Transverse colon (tissue), 4 donors: ENCODE data around the gene CXCL12.

Source experiments
- EP300 ChIP-seq: sonication (generic); formaldehyde crosslinking; IDR thresholded peaks from one replicate; pipeline ENCODE4 v1.6.1; 2017; ENCODE audit warnings: antibody characterized with exemption, low read depth
- POLR2A ChIP-seq: fragments of 450-650 bp; IDR thresholded peaks from one replicate; pipeline ENCODE4 v1.6.1; 2016; ENCODE audit warnings: antibody characterized with exemption, mild to moderate bottlenecking, moderate library complexity
- POLR2AphosphoS5 ChIP-seq, 3 donors: sonication (generic); formaldehyde crosslinking; IDR thresholded peaks; one replicate each; pipeline ENCODE4 v1.6.1; 2016; ENCODE audit warnings: antibody characterized with exemption in 3 of 3
- TF ChIP-seq, protein P1 (sequence below), 5 experiments: fragments of 200-600 bp in 3 of 5; fragments of 450-650 bp in 2 of 5; sonication (generic) in 3 of 5; IDR thresholded peaks; 1 replicate in 2 of 5; 2 replicates in 3 of 5; pipeline ENCODE4 v1.5.1; 2016 to 2017; ENCODE audit warnings: antibody characterized with exemption in 5 of 5, inconsistent platforms in 3 of 5, mild to moderate bottlenecking in 2 of 5, moderate library complexity in 1 of 5

DNA sequence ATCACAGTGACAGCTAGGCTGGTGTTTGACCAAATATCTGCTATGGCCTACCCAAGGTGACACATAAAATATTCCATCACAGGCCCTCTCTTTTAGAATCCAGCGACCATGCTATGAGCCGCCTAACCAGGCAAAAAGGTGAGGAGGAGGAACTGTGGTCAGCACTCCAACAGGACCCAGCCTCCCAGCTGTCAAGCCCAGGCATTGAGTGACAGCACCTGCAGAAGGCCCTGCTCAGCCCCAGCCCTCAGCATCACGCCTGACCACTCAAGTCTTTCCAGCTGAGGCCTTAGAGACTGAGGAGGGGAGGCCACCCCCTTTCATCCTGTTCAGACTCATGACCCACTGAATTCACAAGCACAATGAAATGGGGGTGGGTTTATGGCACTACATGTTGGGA lies 43.0 kb downstream of the CXCL12 start:
- TF ChIP-seq, protein P1, sequence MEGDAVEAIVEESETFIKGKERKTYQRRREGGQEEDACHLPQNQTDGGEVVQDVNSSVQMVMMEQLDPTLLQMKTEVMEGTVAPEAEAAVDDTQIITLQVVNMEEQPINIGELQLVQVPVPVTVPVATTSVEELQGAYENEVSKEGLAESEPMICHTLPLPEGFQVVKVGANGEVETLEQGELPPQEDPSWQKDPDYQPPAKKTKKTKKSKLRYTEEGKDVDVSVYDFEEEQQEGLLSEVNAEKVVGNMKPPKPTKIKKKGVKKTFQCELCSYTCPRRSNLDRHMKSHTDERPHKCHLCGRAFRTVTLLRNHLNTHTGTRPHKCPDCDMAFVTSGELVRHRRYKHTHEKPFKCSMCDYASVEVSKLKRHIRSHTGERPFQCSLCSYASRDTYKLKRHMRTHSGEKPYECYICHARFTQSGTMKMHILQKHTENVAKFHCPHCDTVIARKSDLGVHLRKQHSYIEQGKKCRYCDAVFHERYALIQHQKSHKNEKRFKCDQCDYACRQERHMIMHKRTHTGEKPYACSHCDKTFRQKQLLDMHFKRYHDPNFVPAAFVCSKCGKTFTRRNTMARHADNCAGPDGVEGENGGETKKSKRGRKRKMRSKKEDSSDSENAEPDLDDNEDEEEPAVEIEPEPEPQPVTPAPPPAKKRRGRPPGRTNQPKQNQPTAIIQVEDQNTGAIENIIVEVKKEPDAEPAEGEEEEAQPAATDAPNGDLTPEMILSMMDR (IDR thresholded peaks at IDR 0.05) = no peak
- TF ChIP-seq POLR2A (no peak), EP300 (no peak), POLR2AphosphoS5 (IDR thresholded peaks at IDR 0.05) (no peak)
